GM12878 (cell line): ENCODE data around the gene TPCN2. TPM values are rescaled to one million over a fixed set of nuclear protein-coding genes. Genes with fewer than 3 reads are reported as not detected.

ENCODE experiments used
- ATAC-seq: fragments of 200-7000 bp; cut with Tn5 transposase; 3 replicates; pipeline ENCODE4 v1.9.1; 2020; ENCODE audit warnings: mild to moderate bottlenecking, moderate library complexity
- BruUV-seq: library from RNA; stranded (reverse); fragments of 400-500 nt; replicated peaks from 2 replicates; lab custom pipeline; 2021; lab: Mats Ljungman, UMichigan
- CTCF ChIA-PET: fragments of 300-600 bp; sonication (Branson Sonifier 250); formaldehyde crosslinking; extraction: SDS; loops from one replicate; lab custom pipeline; 2021; ENCODE audit warnings: inconsistent platforms; lab: Yijun Ruan, JAX
- POLR2A ChIA-PET: fragments of 350-600 bp; formaldehyde crosslinking; extraction: SDS; loops from one replicate; lab custom pipeline; 2021; ENCODE audit warnings: inconsistent platforms; lab: Charles Lee
- RAD21 ChIA-PET: fragments of 300-600 bp; sonication (Branson Sonifier 250); formaldehyde crosslinking; loops from one replicate; lab custom pipeline; 2023; ENCODE audit warnings: antibody characterized with exemption; ENCODE audit not compliant: unreplicated experiment; lab: Charles Lee
- SMC1A ChIA-PET: fragments of 300-600 bp; sonication (Branson Sonifier 250); formaldehyde crosslinking; loops from one replicate; lab custom pipeline; 2023; ENCODE audit not compliant: unreplicated experiment, uncharacterized antibody; lab: Charles Lee
- DNase-seq: peaks from one replicate; pipeline ENCODE4 v3.0.0-alpha.2; 2011; ENCODE audit warnings: low read depth, low spot score
- FAIRE-seq: peaks from 3 replicates; lab custom pipeline; 2011; peaks lifted over from hg19 to GRCh38; lab: Jason Lieb, UNC
- H2AFZ ChIP-seq: 2 replicates; pipeline ENCODE4 v1.6.0; 2011; ENCODE audit warnings: low read depth, low read length, control low read depth; ENCODE audit not compliant: control insufficient read depth
- H3K27ac ChIP-seq: 2 replicates; pipeline ENCODE4 v1.5.1; 2011; ENCODE audit warnings: control low read depth; ENCODE audit not compliant: control insufficient read depth, insufficient read depth
- H3K27me3 ChIP-seq, 2 experiments: replicated peaks in 1 of 2; 2 replicates each; pipeline versions ENCODE4 v1.6.0 to v1.6.1; 2011; ENCODE audit warnings: low read length in 1 of 2; ENCODE audit not compliant: control insufficient read depth in 2 of 2, insufficient read depth in 2 of 2
- H3K36me3 ChIP-seq, 2 experiments: 2 replicates each; pipeline ENCODE4 v1.5.1; 2011; ENCODE audit warnings: low read length in 1 of 2; ENCODE audit not compliant: control insufficient read depth in 2 of 2, insufficient read depth in 2 of 2
- H3K4me1 ChIP-seq: 2 replicates; pipeline ENCODE4 v1.6.1; 2011; ENCODE audit warnings: mild to moderate bottlenecking, low read length, moderate library complexity, mixed read lengths; ENCODE audit not compliant: control insufficient read depth, insufficient read depth
- H3K4me2 ChIP-seq: 2 replicates; pipeline ENCODE4 v1.6.0; 2011; ENCODE audit warnings: control low read depth; ENCODE audit not compliant: control insufficient read depth, insufficient read depth
- H3K4me3 ChIP-seq: fragments of 200-600 bp; sonication (generic); 2 replicates; pipeline ENCODE4 v1.5.1; 2016
- H3K79me2 ChIP-seq: 2 replicates; pipeline ENCODE4 v1.6.0; 2011; ENCODE audit warnings: low read length; ENCODE audit not compliant: control insufficient read depth, insufficient read depth
- H3K9ac ChIP-seq: 2 replicates; pipeline ENCODE4 v1.8.0; 2011; ENCODE audit warnings: low read length, control low read depth, mixed read lengths; ENCODE audit not compliant: control insufficient read depth, insufficient read depth
- H3K9me3 ChIP-seq: replicated peaks from 3 replicates; pipeline ENCODE4 v1.5.1; 2011; ENCODE audit warnings: mild to moderate bottlenecking, low read length; ENCODE audit not compliant: control insufficient read depth, insufficient read depth
- H4K20me1 ChIP-seq: 2 replicates; pipeline ENCODE4 v1.6.0; 2011; ENCODE audit not compliant: control insufficient read depth, insufficient read depth
- EGR1 ChIP-seq, 2 experiments: IDR thresholded peaks; 1 replicate in 1 of 2; 2 replicates in 1 of 2; pipeline ENCODE4 v1.6.1; 2011 to 2012; ENCODE audit warnings: low read depth in 2 of 2, low read length in 2 of 2, borderline replicate concordance in 1 of 2, mild to moderate bottlenecking in 1 of 2, moderate library complexity in 1 of 2
- LARP7 ChIP-seq: fragments of 450-650 bp; IDR thresholded peaks from 2 replicates; pipeline ENCODE4 v1.6.1; 2017; ENCODE audit warnings: mild to moderate bottlenecking
- POLR2A ChIP-seq: IDR thresholded peaks from 2 replicates; pipeline ENCODE4 v1.6.1; 2011; ENCODE audit warnings: low read depth, mild to moderate bottlenecking, low read length
- RELA ChIP-seq: fragments of 450-650 bp; IDR thresholded peaks from 2 replicates; pipeline ENCODE4 v1.8.0; 2014; ENCODE audit warnings: borderline replicate concordance; ENCODE audit not compliant: partially characterized antibody
- TCF3 ChIP-seq: IDR thresholded peaks from 2 replicates; pipeline ENCODE4 v1.6.1; 2012; ENCODE audit warnings: low read depth, mild to moderate bottlenecking, low read length, borderline replicate concordance; ENCODE audit not compliant: insufficient read depth
- WGBS: methylation state at CpG from one replicate; pipeline ENCODE4 v1.1.6; 2016; ENCODE audit warnings: low lambda C conversion rate; ENCODE audit not compliant: insufficient replicate concordance, insufficient coverage; ENCODE audit errors: missing lambda C conversion rate; 5-methylcytosine and 5-hydroxymethylcytosine counted together
- in situ Hi-C: fragments of 300-500 bp; cut with MboI; formaldehyde crosslinking; loops from 9 replicates; pipeline ENCODE4 v1.14.3; 2018; ENCODE audit warnings: mixed read lengths
- intact Hi-C: fragments of 100-400 bp; cut with micrococcal nuclease; formaldehyde crosslinking; loops from one replicate; pipeline ENCODE4 v1.14.2; 2022; ENCODE audit not compliant: unreplicated experiment
- polyA plus RNA-seq, 11 experiments: library from polyadenylated mRNA; depleted of rRNA in 4 of 11; unstranded in 6 of 11; stranded (reverse) in 5 of 11; fragments of >200 nt; fragmentation: Nextera tagmentation in 4 of 11; fragmentation: Illumina TruSeq in 1 of 11; extraction: Ambion mirVana in 4 of 11; extraction: Trizol in 1 of 11; gene quantifications; 1 replicate in 1 of 11; 2 replicates in 10 of 11; pipeline versions ENCODE4 v1.2.1 to v1.2.3, GENCODE V29; 2011 to 2016; ENCODE audit warnings: inconsistent platforms in 2 of 11, missing spikeins in 2 of 11, low read depth in 1 of 11
- total RNA-seq, 4 experiments: library from RNA; depleted of rRNA in 3 of 4; stranded (reverse); fragments of >200 nt in 3 of 4; fragmentation: Illumina TruSeq in 1 of 4; extraction: Trizol in 1 of 4; gene quantifications; 2 replicates each; pipeline versions ENCODE4 v1.2.1 to v1.2.3, GENCODE V29; 2013 to 2021
- TF ChIP-seq, protein P1 (sequence below): IDR thresholded peaks from 2 replicates; pipeline ENCODE4 v1.6.1; 2011; ENCODE audit warnings: mild to moderate bottlenecking, low read depth, low read length, moderate library complexity; ENCODE audit not compliant: insufficient replicate concordance

The TPCN2 gene
- total and polyA plus RNA-seq, 10 of the 15 experiments (the other 5 are each of a cell fraction or from before 2014, with no cell fraction given) = 1.7 to 18.4 (median 8.4) TPM

GRCh38 chr11:69122326-69122629, 73.5 kb downstream of the TPCN2 start:
- H3K79me2 ChIP-seq = no peaks in the 10 kb centered on the region
- H3K4me1 ChIP-seq = peaks cover 19% of the 10 kb centered on the region
- intact Hi-C loops = no loop called here
- H3K4me3 ChIP-seq = no peak overlapping the region
- no peak overlapping the region for H2AFZ ChIP-seq
- in situ Hi-C loops = no loop called here
- BruUV-seq = no TSS peak
- H3K4me2 ChIP-seq = no peak overlapping the region
- no peaks in the 10 kb centered on the region for H3K36me3 ChIP-seq
- no peak for FAIRE-seq
- no peaks in the 10 kb centered on the region for H4K20me1 ChIP-seq
- H3K9me3 ChIP-seq = no peaks in the 10 kb centered on the region; the same call in 2 of the 3 replicates
- ChIA-PET SMC1A (no interaction called here), RAD21 (no interaction called here), POLR2A (no interaction called here), CTCF (no interaction called here)
- no peak overlapping the region for H3K27ac ChIP-seq
- no peak for DNase-seq
- no peak for TF ChIP-seq POLR2A
- no peak for TF ChIP-seq TCF3
- no peak for ATAC-seq
- no peak overlapping the region for H3K9ac ChIP-seq
- 71% methylated on average over 9 of the region's 9 CpGs for WGBS
- no peaks in the 10 kb centered on the region for H3K27me3 ChIP-seq

- Histone ChIP-seq H3K79me2 (no peaks in the 10 kb centered on the region), H3K4me3 (no peak overlapping the region), H4K20me1 (no peaks in the 10 kb centered on the region), H3K27ac (no peak overlapping the region), H3K4me2 (peak overlapping the region; percentile 64; the same call in 1 of the 2 replicates), H3K4me1 (peaks cover 19% of the 10 kb centered on the region), H3K27me3 (no peaks in the 10 kb centered on the region), H3K9ac (no peak overlapping the region), H2AFZ (peak overlapping the region; percentile 47), H3K9me3 (no peaks in the 10 kb centered on the region; the same call in 2 of the 3 replicates), H3K36me3 (no peaks in the 10 kb centered on the region)
- TF ChIP-seq EGR1 (IDR thresholded peaks at IDR 0.05; ENCODE audit: borderline replicate concordance in 1 of 2, low read depth in 2 of 2, low read length in 2 of 2) (peak in 1 of 2 experiments; percentile 71; a peak in 2 of 3 replicates), LARP7 (no peak), RELA (no peak)
- TF ChIP-seq, protein P1, sequence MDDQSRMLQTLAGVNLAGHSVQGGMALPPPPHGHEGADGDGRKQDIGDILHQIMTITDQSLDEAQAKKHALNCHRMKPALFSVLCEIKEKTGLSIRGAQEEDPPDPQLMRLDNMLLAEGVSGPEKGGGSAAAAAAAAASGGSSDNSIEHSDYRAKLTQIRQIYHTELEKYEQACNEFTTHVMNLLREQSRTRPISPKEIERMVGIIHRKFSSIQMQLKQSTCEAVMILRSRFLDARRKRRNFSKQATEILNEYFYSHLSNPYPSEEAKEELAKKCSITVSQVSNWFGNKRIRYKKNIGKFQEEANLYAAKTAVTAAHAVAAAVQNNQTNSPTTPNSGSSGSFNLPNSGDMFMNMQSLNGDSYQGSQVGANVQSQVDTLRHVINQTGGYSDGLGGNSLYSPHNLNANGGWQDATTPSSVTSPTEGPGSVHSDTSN = no peak
- DNase-seq (no peak), FAIRE-seq (no peak), ATAC-seq (peak; percentile 68)
- ChIA-PET RAD21 (no interaction called here), SMC1A (interaction anchor here (1.0 to 1.6 kb wide), 2 partner anchors 33 to 44 kb away, joined by 3 read pairs; partner anchors contain the start of gene SMIM38), POLR2A (interaction anchor here (0.6 to 0.7 kb wide), 2 partner anchors 34 to 1076 kb away, joined by 3 to 4 read pairs; no protein-coding TSS in a partner anchor), CTCF (interaction anchor here (0.6 to 1.2 kb wide), 3 partner anchors 9 to 704 kb away, joined by 3 to 6 read pairs (median 3); no protein-coding TSS in a partner anchor)
- in situ Hi-C loops (no loop called here), intact Hi-C loops (no loop called here)
- BruUV-seq = no TSS peak
- 8% methylated on average over 25 of the region's 27 CpGs for WGBS
These were observed 74.1 kb downstream of the TPCN2 start for GRCh38 chr11:69122630-69123431.
